Transverse colon (tissue), 4 donors: ENCODE measurements around the gene FOXD2. TPM values are rescaled to one million over a fixed set of nuclear protein-coding genes. Genes with fewer than 3 reads are reported as not detected.

Source experiments
- DNase-seq: peaks from one replicate; pipeline ENCODE4 v3.0.0-alpha.2; 2019
- H3K27ac ChIP-seq, 4 donors: fragments of 200-600 bp; sonication (generic); 2 replicates each; pipeline ENCODE4 v1.5.1; 2016 to 2018; ENCODE audit warnings: inconsistent platforms in 4 of 4
- H3K27me3 ChIP-seq: fragments of 200-600 bp; sonication (generic); 2 replicates; pipeline ENCODE4 v1.5.1; 2017; ENCODE audit warnings: inconsistent platforms
- H3K36me3 ChIP-seq, 4 donors: fragments of 200-600 bp; sonication (generic); 2 replicates each; pipeline ENCODE4 v1.5.1; 2017 to 2019; ENCODE audit warnings: inconsistent platforms in 4 of 4
- H3K4me1 ChIP-seq, 4 donors: fragments of 200-600 bp; sonication (generic); 2 replicates each; pipeline ENCODE4 v1.5.1; 2017 to 2020; ENCODE audit warnings: inconsistent platforms in 4 of 4
- H3K4me3 ChIP-seq, 4 donors: fragments of 200-600 bp; sonication (generic); 1 replicate in 1 of 4; 2 replicates in 3 of 4; pipeline versions ENCODE4 v1.5.1 to v1.6.1; 2017 to 2019; ENCODE audit warnings: inconsistent platforms in 4 of 4
- H3K9me3 ChIP-seq, 2 donors: fragments of 200-600 bp; sonication (generic); 2 replicates each; pipeline ENCODE4 v1.5.1; 2017 to 2019; ENCODE audit warnings: inconsistent platforms in 2 of 2
- CTCF ChIP-seq, 5 experiments: fragments of 200-600 bp in 3 of 5; fragments of 450-650 bp in 2 of 5; sonication (generic) in 3 of 5; IDR thresholded peaks; 1 replicate in 2 of 5; 2 replicates in 3 of 5; pipeline ENCODE4 v1.5.1; 2016 to 2017; ENCODE audit warnings: antibody characterized with exemption in 5 of 5, inconsistent platforms in 3 of 5, mild to moderate bottlenecking in 2 of 5, moderate library complexity in 1 of 5
- EP300 ChIP-seq: sonication (generic); formaldehyde crosslinking; IDR thresholded peaks from one replicate; pipeline ENCODE4 v1.6.1; 2017; ENCODE audit warnings: antibody characterized with exemption, low read depth
- POLR2A ChIP-seq: fragments of 450-650 bp; IDR thresholded peaks from one replicate; pipeline ENCODE4 v1.6.1; 2016; ENCODE audit warnings: antibody characterized with exemption, mild to moderate bottlenecking, moderate library complexity
- POLR2AphosphoS5 ChIP-seq, 3 donors: sonication (generic); formaldehyde crosslinking; IDR thresholded peaks; one replicate each; pipeline ENCODE4 v1.6.1; 2016; ENCODE audit warnings: antibody characterized with exemption in 3 of 3
- WGBS, 2 donors: methylation state at CpG; one replicate each; pipeline ENCODE4 v1.1.5; 2018; ENCODE audit warnings: low coverage in 1 of 2; 5-methylcytosine and 5-hydroxymethylcytosine counted together
- in situ Hi-C, 4 donors: fragments of 200-750 bp; cut with MboI; loops; one replicate each; pipeline versions ENCODE4 v1.15.0 to v1.15.1; 2017; ENCODE audit warnings: low sequenced_read_pairs in 3 of 4, low pct_ligation_motif_present in 1 of 4, low pct_unique_long_range_greater_than_20kb in 1 of 4
- intact Hi-C: fragments of 100-400 bp; cut with DNase I; formaldehyde crosslinking; loops from one replicate; pipeline ENCODE4 v1.15.1; 2023; ENCODE audit warnings: low total_unique reads
- total RNA-seq, 4 donors: library from RNA; depleted of rRNA; stranded (reverse); fragments of >200 nt; gene quantifications; one replicate each; pipeline ENCODE4 v1.1.0, GENCODE V29; 2016

Gene FOXD2
- total RNA-seq, 4 donors from 2014 or later: 15.8 to 20.9 (median 17.2) TPM

GRCh38 chr1:47479664-47480063 lies 41.8 kb downstream of the FOXD2 start:
- no peak for DNase-seq
- TF ChIP-seq POLR2AphosphoS5 (IDR thresholded peaks at IDR 0.05): no peak
- no peak for TF ChIP-seq EP300
- no peak for TF ChIP-seq POLR2A
- TF ChIP-seq CTCF (IDR thresholded peaks at IDR 0.05): no peak
- in situ Hi-C loops: no loop called here

GRCh38 chr1:47481936-47482335 lies 44.1 kb downstream of the FOXD2 start:
- peaks cover 0 to 30% (median 25%) of the 10 kb centered on the region in 4 donors for H3K4me1 ChIP-seq
- intact Hi-C loops (no loop called here), in situ Hi-C loops (no loop called here)
- TF ChIP-seq POLR2A: no peak
- no peak for TF ChIP-seq EP300
- no peak for TF ChIP-seq POLR2AphosphoS5 (IDR thresholded peaks at IDR 0.05)
- no peak overlapping the region for H3K27ac ChIP-seq
- no peaks in the 10 kb centered on the region for H3K27me3 ChIP-seq
- H3K4me3 ChIP-seq: no peak overlapping the region
- no peaks in the 10 kb centered on the region for H3K36me3 ChIP-seq
- 77 to 100% methylated on average over 1 to 3 of the region's 3 CpGs for WGBS, 2 donors
- H3K9me3 ChIP-seq: no peaks in the 10 kb centered on the region
- DNase-seq: no peak

More at GRCh38 chr1:47479664-47480063, 41.8 kb downstream of the FOXD2 start:
- H3K4me1 ChIP-seq: peaks cover 0 to 30% (median 25%) of the 10 kb centered on the region in 4 donors
- no peaks in the 10 kb centered on the region for H3K36me3 ChIP-seq
- no peak overlapping the region for H3K27ac ChIP-seq
- no peaks in the 10 kb centered on the region for H3K27me3 ChIP-seq
- intact Hi-C loops: no loop called here
- 94 to 100% methylated on average over 1 to 6 of the region's 6 CpGs for WGBS, 2 donors
- H3K9me3 ChIP-seq: no peaks in the 10 kb centered on the region
- no peak overlapping the region for H3K4me3 ChIP-seq

- Histone ChIP-seq H3K27me3 (no peaks in the 10 kb centered on the region), H3K4me3 (no peak overlapping the region), H3K27ac (no peak overlapping the region), H3K36me3 (no peaks in the 10 kb centered on the region), H3K9me3 (no peaks in the 10 kb centered on the region), H3K4me1 (peaks cover 0 to 26% (median 19%) of the 10 kb centered on the region in 4 donors)
- in situ Hi-C loops (no loop called here), intact Hi-C loops (no loop called here)
- 65% methylated on average over 1 of the region's 1 CpG; no CpG with 5 or more reads in 1 of the 2 donors for WGBS, 2 donors
- no peak for DNase-seq
- TF ChIP-seq EP300 (no peak), POLR2AphosphoS5 (IDR thresholded peaks at IDR 0.05) (no peak), POLR2A (no peak), CTCF (IDR thresholded peaks at IDR 0.05) (no peak)
Observed at GRCh38 chr1:47482786-47483185, 44.9 kb downstream of the FOXD2 start.

- H3K4me3 ChIP-seq: no peak overlapping the region
- intact Hi-C loops: no loop called here
Observed at GRCh38 chr1:47483651-47484050, 45.8 kb downstream of the FOXD2 start.

More at GRCh38 chr1:47483651-47484050, 45.8 kb downstream of the FOXD2 start:
- no peak for DNase-seq
- 96% methylated on average over 5 of the region's 5 CpGs; no CpG with 5 or more reads in 1 of the 2 donors for WGBS, 2 donors
- H3K9me3 ChIP-seq: no peaks in the 10 kb centered on the region
- TF ChIP-seq POLR2AphosphoS5 (IDR thresholded peaks at IDR 0.05) (no peak), POLR2A (no peak), EP300 (no peak), CTCF (IDR thresholded peaks at IDR 0.05) (no peak)
- peaks cover 0 to 17% (median 11%) of the 10 kb centered on the region in 4 donors for H3K4me1 ChIP-seq
- H3K27me3 ChIP-seq: no peaks in the 10 kb centered on the region
- H3K27ac ChIP-seq: no peak overlapping the region
- in situ Hi-C loops: no loop called here
- H3K36me3 ChIP-seq: no peaks in the 10 kb centered on the region
